IPS-NIHi7 (cell line): ENCODE measurements around the gene SLC4A7.
"Not testable (repeated sequence)": the region's sequence is repeated elsewhere in the genome, so short reads cannot be mapped to it uniquely, and the experiment has no call there.

Source experiments
- DNase-seq: peaks from one replicate; pipeline ENCODE4 v3.0.0; 2012; ENCODE audit warnings: mixed read lengths; ENCODE audit errors: extremely low spot score

The SLC4A7 gene

GRCh38 chr3:27487383-27487782 is 3.2 kb upstream of the SLC4A7 start:
- no peak for DNase-seq

GRCh38 chr3:27486336-27486735 is 2.2 kb upstream of the SLC4A7 start:
- DNase-seq: no peak

- no peak for DNase-seq
Observed at GRCh38 chr3:27485866-27486265, 1.7 kb upstream of the SLC4A7 start.

GRCh38 chr3:27483117-27484014 is 818 bp downstream of the SLC4A7 start:
- peak; percentile 32 for DNase-seq

- DNase-seq: no peak
Observed at GRCh38 chr3:27479806-27480543, 4.2 kb downstream of the SLC4A7 start.

GRCh38 chr3:27471923-27472550 is 12.1 kb downstream of the SLC4A7 start:
- no peak for DNase-seq

- no peak for DNase-seq
Observed at GRCh38 chr3:27468283-27468886, 15.8 kb downstream of the SLC4A7 start.

- peak; percentile 15 for DNase-seq
Observed at GRCh38 chr3:27467545-27467944, 16.6 kb downstream of the SLC4A7 start.

GRCh38 chr3:27464646-27465045 is 19.5 kb downstream of the SLC4A7 start:
- DNase-seq: no peak

GRCh38 chr3:27462228-27462627 is 22.0 kb downstream of the SLC4A7 start:
- DNase-seq: no peak

- DNase-seq: no peak
Observed at GRCh38 chr3:27458929-27459328, 25.3 kb downstream of the SLC4A7 start.

- DNase-seq: no peak
Observed at GRCh38 chr3:27456554-27456953, 27.6 kb downstream of the SLC4A7 start.

- no peak for DNase-seq
Observed at GRCh38 chr3:27454914-27455313, 29.3 kb downstream of the SLC4A7 start.

- DNase-seq: no peak
Observed at GRCh38 chr3:27454461-27454860, 29.7 kb downstream of the SLC4A7 start.

- DNase-seq: no peak
Observed at GRCh38 chr3:27452368-27453090, 31.7 kb downstream of the SLC4A7 start.

- DNase-seq: no peak
Observed at GRCh38 chr3:27451842-27452241, 32.3 kb downstream of the SLC4A7 start.

GRCh38 chr3:27451251-27451650 is 32.9 kb downstream of the SLC4A7 start:
- DNase-seq: no peak

GRCh38 chr3:27449530-27450150 is 34.5 kb downstream of the SLC4A7 start:
- no peak for DNase-seq

- DNase-seq: not testable (repeated sequence)
Observed at GRCh38 chr3:27442995-27443394, 41.2 kb downstream of the SLC4A7 start.

GRCh38 chr3:27438352-27438751 is 45.8 kb downstream of the SLC4A7 start:
- DNase-seq: not testable (repeated sequence)

GRCh38 chr3:27431116-27431515 is 53.1 kb downstream of the SLC4A7 start:
- DNase-seq: no peak
